ENCODE measurements around the gene MRPS18A. TPM values are rescaled to one million over a fixed set of nuclear protein-coding genes. Genes with fewer than 3 reads are reported as not detected.

The MRPS18A gene
- total and polyA plus RNA-seq, 2 of the 8 experiments (the other 6 are each of a cell fraction or from before 2014, with no cell fraction given) = 48.3 to 121 TPM

GRCh38 chr6:43717822-43718221, 30.2 kb upstream of the MRPS18A start (continued):
- TF ChIP-seq KDM4A (IDR thresholded peaks at IDR 0.05; ENCODE audit: low read depth, low read length, severe bottlenecking) (no peak), SIN3A (conservative IDR thresholded peaks at IDR 0.05 in 1 of 2, IDR thresholded peaks at IDR 0.05 in 1 of 2; ENCODE audit: low read depth in 1 of 2, low read length in 2 of 2) (no peak), MAFK (IDR thresholded peaks at IDR 0.05; ENCODE audit: low read depth, low read length) (no peak), CBX5 (IDR thresholded peaks at IDR 0.05; ENCODE audit: low read depth, low read length) (no peak), RBBP5 (IDR thresholded peaks at IDR 0.05; ENCODE audit: borderline replicate concordance, low read depth, low read length) (no peak)

Data from H1 (cell line).